ENCODE measurements around the gene ARMH1.

ARMH1 gene

GRCh38 chr1:44674113-44675000 lies at the start of gene ARMH1, which contains the start of gene TMEM53:
TSS of gene ARMH1 (plus strand) at chr1:44674714. CDS start at chr1:44689698, 14,984 bp downstream.
TSS of gene TMEM53 (minus strand) at chr1:44674481. CDS start at chr1:44674391, 90 bp downstream.
- Histone ChIP-seq H3K4me3 (ENCODE audit: low read depth, low read length) (peak within 1 kb of the TSS; percentile 82), H3K27me3 (replicated peaks) (no peaks in the 10 kb centered on the region), H3K27ac (peak within 1 kb of the TSS; percentile 92), H3K36me3 (replicated peaks) (no peaks in the 10 kb centered on the region)
- peak; percentile 29 for TF ChIP-seq CTCF (IDR thresholded peaks at IDR 0.05; ENCODE audit: low read depth, low read length, missing control alignments)
- in situ Hi-C loops (cut with HindIII; ENCODE audit: low pct_ligation_motif_present, low sequenced_read_pairs), result no loop called here
- peak; percentile 99 for DNase-seq

GRCh38 chr1:44625348-44625747 lies 49.2 kb upstream of the ARMH1 start:
- Histone ChIP-seq H3K36me3 (replicated peaks) (no peaks in the 10 kb centered on the region), H3K4me3 (ENCODE audit: low read depth, low read length) (no peak overlapping the region), H3K27ac (no peak overlapping the region), H3K27me3 (replicated peaks) (no peaks in the 10 kb centered on the region)
- no peak for DNase-seq
- in situ Hi-C loops (cut with HindIII; ENCODE audit: low pct_ligation_motif_present, low sequenced_read_pairs), result no loop called here
- no peak for TF ChIP-seq CTCF (IDR thresholded peaks at IDR 0.05; ENCODE audit: low read depth, low read length, missing control alignments)

- Histone ChIP-seq H3K27ac (peak overlapping the region; percentile 33), H3K36me3 (replicated peaks) (peaks cover 9% of the 10 kb centered on the region), H3K4me3 (ENCODE audit: low read depth, low read length) (no peak overlapping the region), H3K27me3 (replicated peaks) (no peaks in the 10 kb centered on the region)
- DNase-seq, result peak; percentile 65
- in situ Hi-C loops (cut with HindIII; ENCODE audit: low pct_ligation_motif_present, low sequenced_read_pairs), result no loop called here
- TF ChIP-seq CTCF (IDR thresholded peaks at IDR 0.05; ENCODE audit: low read depth, low read length, missing control alignments), result no peak
These were observed 45.4 kb upstream of the ARMH1 start for GRCh38 chr1:44628962-44629756.

- no peak for DNase-seq
- H3K36me3 ChIP-seq (replicated peaks), result peaks cover 13% of the 10 kb centered on the region
- H3K4me3 ChIP-seq (ENCODE audit: low read depth, low read length), result no peak overlapping the region
- H3K27me3 ChIP-seq (replicated peaks), result no peaks in the 10 kb centered on the region
- no peak for TF ChIP-seq CTCF (IDR thresholded peaks at IDR 0.05; ENCODE audit: low read depth, low read length, missing control alignments)
- in situ Hi-C loops (cut with HindIII; ENCODE audit: low pct_ligation_motif_present, low sequenced_read_pairs), result no loop called here
- no peak overlapping the region for H3K27ac ChIP-seq
These were observed 44.4 kb upstream of the ARMH1 start for GRCh38 chr1:44630116-44630515.

- Histone ChIP-seq H3K36me3 (replicated peaks) (peaks cover 25% of the 10 kb centered on the region), H3K27me3 (replicated peaks) (no peaks in the 10 kb centered on the region), H3K4me3 (ENCODE audit: low read depth, low read length) (peak overlapping the region; percentile 71), H3K27ac (peak overlapping the region; percentile 95)
- no peak for DNase-seq
- TF ChIP-seq CTCF (IDR thresholded peaks at IDR 0.05; ENCODE audit: low read depth, low read length, missing control alignments), result no peak
- in situ Hi-C loops (cut with HindIII; ENCODE audit: low pct_ligation_motif_present, low sequenced_read_pairs), result no loop called here
These were observed 43.2 kb upstream of the ARMH1 start for GRCh38 chr1:44631333-44631646.

Measured in brain microvascular endothelial cell (primary cell).